Fibroblast of skin of left quadriceps (primary cell): ENCODE data around the gene CRMP1.
A peak's percentile ranks its signal among the peaks of the same experiment; 100 is the strongest.

Source experiments
- DNase-seq, 2 experiments: peaks; one replicate each; pipeline ENCODE4 v3.0.0-alpha.2; 2013; ENCODE audit warnings: low read depth in 2 of 2

Gene CRMP1

DNA sequence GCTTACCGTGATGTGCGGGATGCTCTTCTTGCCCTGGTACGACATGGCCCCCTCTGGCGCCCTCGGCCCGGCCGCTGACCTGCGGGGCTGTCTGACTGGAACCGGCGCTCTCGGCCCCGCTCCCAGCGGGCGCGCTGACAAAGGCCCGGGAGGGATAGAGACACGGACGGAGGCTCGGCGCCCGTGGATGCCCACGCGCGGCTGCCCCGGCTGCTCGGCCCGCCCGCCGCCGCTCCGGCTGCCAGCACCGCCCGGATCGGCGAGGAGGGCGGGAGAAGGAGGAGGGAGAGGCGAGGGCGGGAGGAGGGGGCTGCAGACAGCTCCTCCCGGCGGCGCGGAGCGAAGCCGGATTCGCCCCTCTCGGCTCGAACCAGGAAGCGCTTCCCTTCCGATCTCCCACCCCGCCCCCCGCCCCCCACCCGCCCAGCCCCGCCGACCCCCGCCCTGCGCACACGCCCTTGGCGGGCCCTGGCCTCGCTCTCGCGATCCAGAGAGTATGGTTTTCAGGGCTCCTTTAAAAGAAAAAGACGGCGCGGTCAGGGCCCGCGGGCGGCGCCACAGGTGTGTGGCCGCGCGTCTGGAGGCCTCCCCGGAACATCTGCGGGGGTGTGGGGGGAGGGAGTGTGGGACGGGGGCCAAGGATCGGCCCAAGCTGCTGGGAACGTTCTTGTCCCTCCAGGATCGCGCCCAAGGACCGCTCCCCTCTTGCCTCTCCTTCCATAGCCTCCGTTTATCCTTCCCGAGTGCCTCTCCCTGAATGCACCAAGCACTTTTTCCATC, 4.5 kb downstream of the CRMP1 start:
- DNase-seq: no peak

DNA sequence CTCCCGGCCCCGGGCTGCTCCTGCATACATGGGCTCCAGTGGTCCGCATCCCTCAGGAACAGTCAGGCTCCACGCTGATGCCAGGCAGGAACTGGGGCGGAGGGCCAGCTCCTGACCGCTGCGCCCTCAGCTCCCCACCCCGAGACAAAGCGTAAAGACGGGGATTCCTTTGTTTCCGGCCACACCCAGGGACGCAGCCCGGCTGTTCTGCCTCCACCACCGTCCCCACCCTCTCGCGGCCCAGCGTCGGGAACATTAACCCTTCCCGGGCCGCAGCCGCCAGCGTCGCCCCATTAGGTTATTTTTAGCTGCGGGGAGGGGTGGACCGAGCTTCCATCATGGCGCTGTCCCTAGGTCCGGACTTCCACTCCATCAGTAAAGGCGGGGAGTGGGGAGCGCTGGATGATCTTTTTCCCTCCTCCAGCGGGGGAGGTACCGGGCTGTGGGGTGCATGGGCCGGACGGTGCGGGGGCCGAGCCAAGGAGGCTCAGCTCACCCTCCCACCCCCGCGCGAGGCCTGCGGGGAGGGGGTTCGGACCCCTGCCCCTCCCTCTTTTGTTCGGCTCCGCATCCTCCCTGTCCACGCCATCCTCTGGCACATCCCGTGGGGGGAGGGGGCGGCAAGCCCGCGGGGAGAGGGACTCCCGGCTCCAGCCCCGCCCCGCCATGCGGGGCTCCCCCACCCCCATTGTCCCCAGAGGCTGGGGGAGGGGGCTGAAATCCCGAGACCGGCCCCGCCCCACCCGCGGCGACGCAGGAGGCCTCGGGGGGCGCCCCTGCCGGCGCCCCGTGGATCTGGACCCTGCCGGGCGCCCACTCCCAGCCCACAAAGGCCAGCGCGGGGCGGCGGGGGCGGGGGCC, 5.3 kb downstream of the CRMP1 start:
- DNase-seq: no peak

DNA sequence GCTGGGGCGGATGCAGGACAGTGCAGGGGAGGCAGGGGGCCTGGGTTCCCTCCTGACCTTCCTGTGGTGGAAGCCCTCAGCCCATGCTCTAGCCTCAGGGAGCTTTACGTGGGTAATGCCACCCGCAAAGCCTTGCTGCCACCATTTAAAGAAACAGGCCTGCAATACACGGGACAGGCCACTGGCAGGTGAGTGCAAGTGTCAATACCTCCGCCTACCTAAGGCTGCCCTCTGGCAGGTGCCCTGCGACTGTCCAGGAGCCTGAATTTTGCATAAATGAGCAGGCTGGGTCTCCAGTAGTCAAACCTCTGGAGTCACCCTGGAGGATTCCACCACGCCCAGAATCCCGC, 5.9 kb downstream of the CRMP1 start:
- DNase-seq: no peak

DNA sequence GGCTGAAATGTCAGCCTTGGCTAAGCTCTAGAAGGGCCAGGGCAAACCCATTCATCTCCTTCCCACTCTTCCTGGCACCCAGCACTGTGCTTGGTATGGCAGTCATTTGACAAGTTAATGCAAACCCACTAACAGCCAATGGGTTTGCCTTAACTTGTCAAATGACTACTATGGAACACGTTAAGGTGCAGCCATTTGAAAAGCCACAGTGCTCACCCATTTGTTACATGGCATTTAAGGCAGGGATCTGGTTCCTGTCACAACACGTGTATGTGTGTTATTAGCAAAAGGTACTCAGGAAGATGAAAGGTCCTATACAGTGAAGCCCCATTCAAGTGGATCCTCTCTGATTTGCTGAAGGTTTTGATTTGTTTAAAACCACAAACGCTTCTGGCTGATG, 7.2 kb downstream of the CRMP1 start:
- DNase-seq: no peak

- DNase-seq: no peak
These were observed 8.1 kb downstream of the CRMP1 start for GRCh38 chr4:5884796-5885195.

DNA sequence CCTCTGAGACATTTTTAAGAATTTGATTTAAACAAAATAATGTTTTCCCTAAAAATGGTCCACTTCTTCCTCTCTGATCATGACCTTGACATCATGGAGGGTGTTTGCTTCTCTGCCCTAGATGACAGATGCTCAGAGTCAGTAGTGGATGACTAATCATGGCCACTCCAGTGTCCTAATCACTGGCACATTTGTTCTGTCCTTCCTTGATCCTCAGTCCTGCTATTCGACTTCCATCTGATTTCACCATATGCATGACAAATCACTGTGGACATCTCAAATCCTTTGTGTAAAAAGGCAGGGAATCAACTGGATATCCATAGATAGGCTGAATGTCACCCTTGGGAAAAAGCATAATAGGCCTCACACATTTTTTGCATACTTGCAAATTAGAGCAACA, 9.0 kb downstream of the CRMP1 start:
- no peak for DNase-seq

DNA sequence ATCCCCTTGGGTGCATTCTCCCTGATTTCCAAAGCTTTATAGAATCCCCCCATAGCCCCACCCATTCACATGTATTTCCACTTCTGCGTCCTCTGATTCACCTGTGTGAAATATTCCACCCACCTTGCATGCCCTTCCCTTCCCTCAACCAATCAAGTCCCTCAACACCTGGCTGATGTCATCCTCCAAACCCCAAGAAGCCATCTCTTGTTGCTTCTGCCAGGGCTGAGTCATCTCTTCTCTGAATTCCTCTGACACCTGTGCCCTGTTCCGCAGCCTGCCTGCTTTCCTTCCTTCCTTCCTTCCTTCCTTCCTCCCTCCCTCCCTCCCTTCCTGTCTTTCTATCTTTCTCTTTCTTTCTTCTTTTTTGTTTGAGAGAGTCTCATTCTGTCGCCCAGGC, 9.9 kb downstream of the CRMP1 start:
- DNase-seq: no peak

GRCh38 chr4:5881340-5881739, 11.5 kb downstream of the CRMP1 start:
- DNase-seq: no peak

GRCh38 chr4:5878359-5878758, 14.5 kb downstream of the CRMP1 start:
- DNase-seq: no peak

GRCh38 chr4:5877392-5877791, 15.5 kb downstream of the CRMP1 start:
- no peak for DNase-seq

GRCh38 chr4:5874811-5875449, 18.0 kb downstream of the CRMP1 start:
- peak in 1 of 2 experiments; percentile 13 for DNase-seq

DNA sequence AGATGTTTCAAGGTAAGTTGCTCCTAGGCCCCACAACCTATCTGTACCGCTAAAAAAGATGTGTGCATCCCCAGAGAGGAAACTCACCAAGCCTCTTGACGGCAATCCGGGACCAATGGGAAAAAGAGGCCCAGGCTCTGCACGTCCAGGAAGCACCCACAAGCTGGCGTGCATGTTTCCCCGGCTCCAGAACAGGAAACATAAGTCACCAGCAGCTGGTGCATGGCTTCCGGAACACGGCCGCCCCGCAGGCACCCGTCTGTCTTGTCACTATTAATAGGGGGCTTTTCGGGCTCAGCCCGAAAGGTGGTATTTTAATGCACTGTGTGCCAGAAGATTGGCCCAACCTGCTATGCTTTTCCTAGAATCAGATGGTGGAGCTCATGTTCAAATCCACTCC, 22.2 kb downstream of the CRMP1 start:
- DNase-seq: no peak

DNA sequence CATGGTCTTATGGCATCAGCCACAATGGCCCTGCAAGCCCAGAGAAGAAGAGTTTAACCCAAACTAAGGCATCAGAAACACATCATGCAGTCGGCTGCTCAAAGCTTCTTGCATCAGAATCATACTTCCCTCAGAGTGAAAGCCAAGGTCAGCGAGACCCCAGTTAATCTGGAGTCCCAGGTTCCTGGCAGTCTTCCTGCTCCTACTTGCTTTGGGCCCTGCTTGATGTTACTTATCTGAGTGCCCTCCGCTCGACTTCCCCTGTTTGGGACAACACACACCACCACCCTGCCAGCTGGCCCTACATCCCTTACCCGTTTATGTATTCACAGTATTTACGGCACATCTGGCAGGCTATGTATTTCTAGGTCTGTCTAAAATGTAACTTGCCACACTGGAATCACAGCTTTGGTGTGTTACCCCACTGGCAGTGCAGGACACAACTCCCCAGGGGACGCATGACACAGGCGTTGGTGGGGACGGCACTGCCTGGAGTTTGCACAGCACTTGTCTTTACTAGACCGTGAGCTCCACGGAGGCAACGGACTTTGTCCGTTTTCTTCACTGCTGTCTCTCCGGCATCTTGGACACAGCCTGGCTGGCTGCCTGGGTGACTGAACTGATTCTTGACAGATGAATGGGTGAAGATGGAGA, 22.8 kb downstream of the CRMP1 start:
- DNase-seq: no peak

DNA sequence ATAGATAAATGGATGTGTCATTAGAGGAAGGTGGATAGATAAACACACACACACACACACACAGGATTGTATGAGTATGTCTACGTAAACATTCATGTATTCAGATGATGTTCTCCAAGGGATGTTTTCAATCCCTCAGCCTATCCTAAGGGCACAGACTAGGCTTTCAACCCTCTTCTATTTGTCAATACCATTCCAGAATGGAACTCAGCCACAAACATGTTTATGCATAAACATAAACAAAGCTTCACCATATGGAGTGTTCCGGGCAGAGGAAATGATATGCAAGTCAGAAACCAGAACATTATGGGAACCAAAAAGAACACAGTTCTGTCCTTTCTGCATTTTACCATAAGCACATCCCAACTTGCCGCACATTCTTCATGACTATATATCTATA, 25.0 kb downstream of the CRMP1 start:
- DNase-seq: no peak

- DNase-seq: no peak
These were observed 25.8 kb downstream of the CRMP1 start for GRCh38 chr4:5866841-5867813.

- no peak for DNase-seq
These were observed 26.8 kb downstream of the CRMP1 start for GRCh38 chr4:5865896-5866599.

GRCh38 chr4:5863461-5864113, 29.3 kb downstream of the CRMP1 start:
- DNase-seq: peak; percentile 83

- no peak for DNase-seq
These were observed 34.7 kb downstream of the CRMP1 start for GRCh38 chr4:5858020-5858769.

DNA sequence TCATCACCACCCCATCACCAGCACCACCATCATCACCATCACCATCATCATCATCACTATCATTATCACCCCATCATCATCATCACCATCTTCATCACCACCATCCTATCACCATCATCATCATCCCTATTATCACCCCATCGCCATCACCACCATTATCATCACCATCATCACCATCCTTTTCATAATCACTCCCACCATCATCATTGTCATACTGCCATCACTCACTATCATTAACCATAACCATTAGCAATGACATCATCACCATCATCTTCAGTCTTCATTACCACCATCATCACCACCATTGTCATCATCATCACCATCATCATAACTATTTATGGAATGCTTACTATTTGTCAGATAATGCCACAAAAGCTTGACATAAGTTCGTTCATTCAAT, 35.7 kb downstream of the CRMP1 start:
- no peak for DNase-seq
